IPS DF 4.7 (cell line): ENCODE data around the gene FASTK.
A peak's percentile ranks its signal among the peaks of the same experiment; 100 is the strongest.

Experiments used
- DNase-seq: peaks from one replicate; pipeline ENCODE4 v3.0.0-alpha.2; 2013; ENCODE audit warnings: low spot score; ENCODE audit errors: extremely low read depth

The FASTK gene

GRCh38 chr7:151080522-151081169 lies at the start of gene FASTK:
TSS of gene FASTK (minus strand) at chr7:151080809. CDS start at chr7:151080766, 43 bp downstream.
- DNase-seq = no peak

GRCh38 chr7:151129960-151130591 lies 49.5 kb upstream of the FASTK start:
- no peak for DNase-seq

DNA sequence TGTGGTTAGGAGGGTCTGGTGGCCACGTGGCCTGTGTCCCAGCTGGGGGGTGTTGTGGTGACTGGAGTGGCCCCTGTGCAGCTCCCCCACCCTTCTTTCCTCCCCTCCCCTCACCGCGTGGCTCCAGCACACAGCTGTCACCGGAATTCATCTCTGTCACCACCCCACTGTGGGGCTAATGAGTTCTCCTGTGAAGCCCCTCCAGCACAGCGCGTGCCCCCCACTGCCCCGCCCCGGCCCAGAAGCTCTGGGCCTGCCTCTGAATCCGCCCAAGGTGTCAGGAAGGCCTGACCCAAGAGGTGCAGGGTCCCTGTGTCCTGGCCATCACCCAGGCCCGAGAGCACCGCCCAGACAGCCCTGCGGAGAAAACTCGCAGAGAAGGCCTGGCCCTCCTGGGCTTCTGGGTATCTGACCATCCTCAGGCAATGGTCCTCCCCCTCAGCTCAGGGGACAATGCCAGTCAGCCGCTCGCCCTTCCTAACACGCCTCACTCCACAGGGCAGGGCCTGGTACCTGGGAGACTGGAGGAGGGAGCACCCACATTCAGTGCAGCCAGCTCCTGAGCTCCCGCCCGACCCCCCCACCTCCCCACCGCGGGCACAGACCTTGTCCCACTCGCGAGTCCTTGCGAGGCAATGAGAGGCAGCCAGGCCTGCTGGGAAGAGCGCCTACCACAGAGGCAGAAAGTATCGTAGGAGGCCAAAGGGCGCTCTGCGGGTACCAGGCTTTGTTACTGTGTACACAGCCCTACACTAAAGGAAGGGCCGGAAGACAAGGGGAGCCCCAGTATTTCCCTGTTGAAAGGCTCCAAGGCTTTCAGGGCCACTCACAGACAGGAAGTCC lies 48.7 kb upstream of the FASTK start:
- DNase-seq = no peak

DNA sequence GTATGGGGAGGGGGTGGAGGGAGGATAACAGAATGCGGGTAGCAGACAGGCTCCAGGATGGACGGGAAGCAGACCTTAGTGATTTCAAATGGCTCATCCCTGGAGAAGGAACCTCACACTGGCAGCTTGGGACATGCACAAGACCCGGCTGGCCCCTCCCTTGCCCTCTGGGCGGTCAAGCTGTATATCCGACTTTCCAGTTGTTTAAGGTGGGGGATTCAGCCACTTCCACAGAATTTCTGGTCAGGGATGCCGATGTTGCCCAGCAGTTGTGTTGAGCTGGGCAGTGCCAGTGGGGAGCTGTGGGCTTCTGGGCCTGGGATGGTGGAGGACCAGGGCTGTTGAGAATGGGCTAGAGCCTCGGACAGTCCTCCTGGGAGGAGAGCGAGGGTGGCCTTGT lies 48.1 kb upstream of the FASTK start:
- no peak for DNase-seq

GRCh38 chr7:151128144-151128543 lies 47.5 kb upstream of the FASTK start:
- DNase-seq = no peak

DNA sequence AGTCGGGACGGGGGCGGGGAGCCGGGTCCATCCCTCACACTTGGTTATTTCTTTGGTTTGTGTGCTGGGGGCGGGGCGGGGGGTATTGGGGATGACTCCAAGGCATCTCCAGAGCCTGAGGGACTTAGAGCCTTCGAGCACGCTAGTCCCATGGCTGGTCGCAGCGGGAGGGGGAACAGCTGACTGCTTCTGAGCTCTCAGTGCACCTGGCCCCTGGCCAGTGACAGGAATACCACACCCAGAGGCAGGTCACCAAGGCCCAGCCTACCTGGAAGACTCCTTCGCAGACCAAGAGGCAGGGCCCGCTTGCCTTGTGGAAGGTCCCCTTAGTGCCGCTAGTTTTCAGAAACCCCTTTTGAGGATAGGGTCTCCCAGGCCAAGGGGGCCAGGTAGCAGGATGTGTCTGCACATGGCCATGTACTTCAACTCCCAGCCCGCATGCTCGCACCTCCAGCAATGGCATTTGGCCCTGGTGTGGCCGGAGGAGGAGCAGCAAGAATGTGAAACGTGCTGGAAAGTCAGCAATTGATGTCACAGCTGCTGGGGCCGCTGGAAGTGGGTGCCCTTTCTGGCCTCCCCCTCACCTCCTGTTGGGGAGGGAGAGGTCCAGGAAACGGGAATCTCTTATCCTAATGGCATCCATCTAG lies 46.0 kb upstream of the FASTK start:
- DNase-seq = no peak

DNA sequence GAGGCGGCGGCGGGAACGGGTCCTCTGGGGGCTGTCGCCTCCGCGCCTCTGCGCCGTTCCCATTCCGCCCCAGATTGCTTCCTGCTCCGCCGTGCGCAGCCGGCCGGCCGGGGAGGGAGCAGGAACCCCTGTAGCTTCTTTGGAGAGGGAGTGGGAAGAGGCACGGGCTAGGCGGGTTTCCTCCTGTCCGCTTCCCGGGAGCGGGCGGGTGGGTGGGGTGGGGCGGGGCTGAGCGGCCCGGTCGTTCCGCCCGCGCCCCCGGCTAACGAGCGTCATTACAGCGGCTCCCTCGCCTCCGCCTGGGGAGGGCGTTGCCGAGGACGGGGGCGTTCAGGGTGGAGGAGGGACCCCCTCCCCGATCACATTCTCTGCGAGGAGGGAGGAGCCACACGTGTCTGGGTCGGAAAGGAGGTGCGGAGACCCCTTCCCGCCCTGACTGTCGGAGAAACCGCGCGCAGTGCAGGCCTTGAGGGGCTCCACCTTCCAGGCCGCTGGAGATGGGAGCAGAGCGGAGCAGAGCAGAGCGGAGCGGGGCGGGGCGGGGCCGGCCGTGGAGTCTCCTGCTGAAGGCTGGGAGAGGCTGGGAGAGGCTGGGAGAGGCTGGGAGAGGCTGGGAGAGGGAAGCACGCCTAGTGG lies 45.4 kb upstream of the FASTK start:
- DNase-seq = no peak

DNA sequence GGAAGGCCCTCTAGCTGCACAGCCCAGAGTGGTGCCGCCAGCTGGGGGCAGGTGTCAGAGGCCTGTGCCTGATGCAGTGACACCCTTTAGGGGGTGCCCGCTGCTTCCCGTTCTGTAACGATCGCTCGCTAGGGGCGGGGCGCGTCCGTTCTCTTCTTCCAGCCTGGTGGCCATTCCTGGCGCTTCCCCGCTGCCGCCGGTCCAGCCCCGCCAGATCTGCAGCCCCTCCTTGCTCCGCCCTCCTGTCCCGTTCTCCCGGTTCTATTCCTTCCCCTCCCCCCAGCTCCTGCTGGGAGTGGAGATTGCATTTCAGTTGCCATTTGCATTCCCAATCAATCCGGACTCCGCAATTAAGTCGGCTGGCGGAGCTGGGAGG lies 44.8 kb upstream of the FASTK start:
- no peak for DNase-seq

GRCh38 chr7:151124899-151125399 lies 44.3 kb upstream of the FASTK start:
- DNase-seq = no peak

GRCh38 chr7:151124481-151124880 lies 43.9 kb upstream of the FASTK start:
- no peak for DNase-seq

- DNase-seq = peak; percentile 80
Measured at GRCh38 chr7:151123822-151124464, 43.3 kb upstream of the FASTK start.

DNA sequence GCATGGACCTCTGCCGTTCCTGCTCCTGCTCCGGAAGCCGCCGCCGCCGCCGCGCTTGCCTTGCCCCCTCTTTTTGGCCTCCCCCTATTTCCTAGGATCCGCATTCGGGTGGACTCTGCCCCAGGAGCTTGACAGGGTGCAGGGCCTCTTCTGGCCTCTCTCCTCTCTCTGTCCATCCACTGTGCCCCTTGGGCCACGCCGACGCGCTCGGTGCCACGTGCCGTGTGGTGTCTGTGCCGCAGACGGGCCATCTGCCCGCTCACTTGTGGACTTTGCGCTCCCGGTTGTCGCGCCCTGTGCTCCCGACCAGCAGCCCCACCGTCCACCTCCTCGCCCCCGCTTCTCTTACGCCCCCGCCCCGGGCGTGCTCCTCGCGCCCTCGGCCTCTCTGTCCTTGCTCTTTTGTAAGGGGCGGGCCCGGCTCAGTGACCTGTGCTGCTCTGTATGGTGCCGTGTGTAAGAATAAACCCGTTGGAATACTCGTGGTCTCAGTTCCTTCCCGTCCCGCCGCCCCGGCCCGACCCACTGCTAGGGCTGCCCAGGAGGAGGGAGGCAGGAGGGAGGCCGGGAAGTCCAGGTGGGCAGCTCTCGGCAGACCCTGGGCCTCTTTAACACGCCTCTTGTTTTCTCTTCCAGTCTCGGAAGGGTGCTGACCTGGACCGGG lies 42.7 kb upstream of the FASTK start:
- no peak for DNase-seq

DNA sequence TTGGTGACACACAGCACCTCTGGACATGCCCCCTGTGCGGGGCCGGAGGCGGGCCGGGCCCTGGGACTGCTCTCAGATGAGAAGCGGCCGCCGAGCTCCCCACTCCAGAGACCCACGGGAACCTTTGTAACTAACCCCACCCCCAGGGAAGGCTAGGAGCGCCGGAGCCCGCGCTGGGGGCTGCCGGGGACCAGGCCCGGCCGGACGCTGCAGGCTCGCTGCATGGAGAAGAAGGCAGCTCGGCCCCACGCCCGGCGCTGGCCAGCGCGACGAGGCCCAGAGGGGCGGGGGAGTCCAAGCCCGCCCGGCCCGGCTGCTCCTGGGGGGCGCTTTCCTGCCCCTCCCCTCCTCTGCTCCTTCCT lies 42.2 kb upstream of the FASTK start:
- no peak for DNase-seq

DNA sequence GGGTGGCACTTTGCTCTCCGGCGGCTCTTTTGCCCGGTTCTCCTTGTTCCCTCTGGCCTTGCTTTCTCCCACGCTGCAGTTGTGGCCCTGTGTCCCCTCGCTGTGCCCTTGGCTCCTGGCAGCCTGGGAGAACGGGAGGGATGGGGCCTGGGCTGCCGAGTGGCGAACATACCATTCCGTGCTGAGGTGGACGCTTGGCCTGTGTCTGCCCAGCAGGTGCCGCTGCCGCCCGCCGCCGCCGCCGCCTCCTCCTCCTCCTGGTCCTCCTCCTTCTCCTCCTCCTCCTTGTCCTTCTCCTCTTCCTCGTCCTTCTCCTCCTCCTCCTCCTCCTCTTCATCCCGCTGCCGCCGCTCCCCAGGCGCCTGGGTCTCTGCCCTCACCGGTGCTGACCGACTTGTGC lies 41.7 kb upstream of the FASTK start:
- no peak for DNase-seq

DNA sequence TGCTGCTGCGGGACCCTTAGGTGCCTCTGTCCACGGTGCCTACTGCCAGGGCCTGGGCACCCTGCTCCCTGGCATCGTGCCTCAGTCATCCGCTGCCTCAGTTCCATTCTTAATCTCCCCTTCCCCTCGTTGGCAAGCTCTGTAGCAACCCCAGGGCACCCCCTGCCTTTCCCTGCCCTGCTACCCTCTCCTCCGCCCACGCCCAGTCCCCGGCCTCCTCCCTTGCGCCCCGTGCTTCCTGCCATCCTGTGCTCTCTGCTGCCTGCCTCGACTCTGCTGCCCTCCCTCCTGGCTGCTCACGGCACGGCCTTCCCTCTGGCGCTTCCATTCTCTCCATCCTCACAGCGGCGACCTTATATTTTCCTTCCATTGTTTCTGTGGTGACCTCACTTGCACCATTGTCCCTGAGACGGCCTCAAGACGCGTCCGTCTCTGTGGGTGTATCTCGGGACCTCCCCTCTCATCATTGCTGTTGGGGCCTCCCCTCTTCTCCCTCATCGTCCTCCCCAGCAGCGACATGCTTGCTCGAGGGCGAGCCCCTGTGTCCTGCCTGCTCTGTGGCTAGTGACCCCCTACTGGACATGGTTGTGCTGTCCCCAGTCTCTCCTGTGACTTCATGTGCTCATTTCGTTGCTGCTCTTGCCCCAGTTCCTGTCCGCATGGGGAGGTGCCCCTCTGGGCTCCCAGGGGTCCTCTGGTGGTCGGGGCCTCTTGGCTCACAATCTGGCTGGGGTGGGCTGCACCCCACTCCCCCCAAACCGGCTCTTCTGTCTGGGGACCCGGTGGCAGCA lies 41.0 kb upstream of the FASTK start:
- no peak for DNase-seq

DNA sequence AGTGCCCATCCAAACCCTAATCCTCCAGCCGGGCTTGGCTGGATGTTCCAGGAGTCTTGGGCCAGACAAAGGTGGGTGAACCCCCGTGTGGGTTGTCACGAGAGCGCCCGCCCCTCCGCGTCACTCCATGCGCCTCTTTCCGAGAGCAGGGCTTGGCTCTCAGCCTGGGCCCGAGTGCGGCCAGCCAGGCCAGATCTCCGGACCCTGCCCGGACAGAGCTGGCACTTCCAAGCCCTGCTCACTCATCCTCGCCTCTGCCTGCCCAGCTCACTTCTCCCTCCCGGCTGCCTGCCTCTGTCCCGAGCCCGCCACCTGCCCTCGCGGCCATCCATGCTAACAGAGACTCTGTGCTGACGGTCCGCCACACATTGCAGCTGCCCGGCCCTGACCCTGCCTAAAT lies 40.3 kb upstream of the FASTK start:
- DNase-seq = no peak

DNA sequence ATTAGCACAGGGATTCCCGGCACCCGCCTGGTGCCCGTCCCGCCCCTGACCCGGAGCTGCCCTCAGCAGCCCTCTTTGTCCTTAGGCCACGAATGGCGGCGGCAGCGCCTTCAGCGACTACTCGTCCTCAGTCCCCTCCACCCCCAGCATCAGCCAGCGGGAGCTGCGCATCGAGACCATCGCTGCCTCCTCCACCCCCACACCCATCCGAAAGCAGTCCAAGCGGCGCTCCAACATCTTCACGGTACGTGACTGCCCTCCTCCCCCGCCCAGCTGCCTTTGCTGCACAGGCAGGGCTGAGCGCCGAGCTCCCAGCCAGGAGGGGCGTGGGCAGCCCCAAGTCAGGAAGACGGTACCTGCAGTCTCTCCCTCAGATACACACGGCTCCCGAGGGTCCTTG lies 39.3 kb upstream of the FASTK start:
- DNase-seq = no peak

DNA sequence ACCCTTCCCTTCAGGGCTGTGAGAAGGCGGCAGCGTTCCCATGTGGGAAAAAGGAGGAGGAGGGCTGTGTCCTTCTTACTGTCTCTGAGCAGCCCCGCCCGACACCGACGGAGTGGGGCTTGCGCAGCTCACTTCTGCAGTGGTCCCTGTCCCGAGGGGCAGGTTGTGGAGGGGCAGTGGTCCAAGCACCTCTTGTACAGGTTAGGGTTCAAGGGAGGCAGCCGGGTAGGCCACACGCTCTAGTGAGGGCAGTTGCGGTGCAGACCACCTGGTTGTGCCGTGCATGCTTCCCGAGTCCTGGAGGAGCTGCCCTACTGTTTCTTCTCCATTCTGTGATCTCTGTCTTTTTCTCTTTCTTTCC lies 38.4 kb upstream of the FASTK start:
- DNase-seq = no peak
